ENCODE results near the gene MAPK7. TPM values are rescaled to one million over a fixed set of nuclear protein-coding genes. Genes with fewer than 3 reads are reported as not detected.

Gene MAPK7
- total and polyA plus RNA-seq, 9 of the 15 experiments (the other 6 are each of a cell fraction or from before 2014, with no cell fraction given), result 0.46 to 7.5 (median 2.5) TPM

DNA sequence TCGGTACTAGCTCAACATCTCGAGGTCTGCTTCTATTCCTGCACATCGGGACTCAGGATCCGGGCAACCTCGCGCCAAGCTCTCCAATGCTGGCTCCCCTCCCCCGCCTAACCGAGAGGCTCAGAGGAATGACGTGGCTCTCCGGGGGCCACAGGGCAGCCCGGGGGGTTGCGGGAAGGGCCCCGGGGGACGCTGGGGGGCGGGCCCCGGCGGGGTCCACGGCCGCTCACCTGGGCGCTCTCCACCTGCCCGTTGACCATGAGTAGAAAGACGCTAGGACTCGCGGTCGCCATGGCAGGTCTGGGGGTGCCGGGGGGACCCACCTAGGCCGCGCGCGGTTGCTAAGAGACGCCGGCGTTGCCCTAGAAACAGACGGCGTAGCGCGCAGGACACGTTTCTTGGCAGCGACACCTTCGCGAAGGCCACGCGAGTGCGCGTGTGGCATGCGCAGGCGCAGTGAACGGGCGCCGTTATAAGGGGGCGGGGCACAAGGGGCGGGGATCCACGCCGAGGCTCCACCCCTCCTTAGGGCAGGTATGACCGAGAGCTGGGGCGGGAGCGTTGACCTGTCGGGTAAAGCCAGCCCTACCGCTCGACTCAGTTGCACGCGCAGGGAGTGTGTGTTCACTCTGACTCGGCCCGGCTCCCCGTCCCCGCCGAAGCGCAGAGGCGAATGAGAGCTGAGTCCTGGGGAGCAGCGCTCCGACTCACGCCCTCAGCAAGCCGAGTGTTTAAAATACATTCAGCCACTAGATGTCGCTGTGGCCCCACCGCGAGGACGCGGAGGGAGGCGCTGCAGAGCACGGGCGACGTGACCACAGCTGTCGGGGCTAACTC, 15.8 kb upstream of the MAPK7 start, which contains the start of gene B9D1 (continued):
- TF ChIP-seq SREBF1 (IDR thresholded peaks at IDR 0.05; ENCODE audit: borderline replicate concordance, low read depth, low read length) (no peak), ZNF436 (CRISPR knock-in tag; IDR thresholded peaks at IDR 0.05) (no peak), MTA3 (IDR thresholded peaks at IDR 0.05; ENCODE audit: borderline replicate concordance) (peak; percentile 93; the same call in 1 of the 2 replicates), PTBP1 (IDR thresholded peaks at IDR 0.05; ENCODE audit: low read depth, low read length) (no peak), NCOA1 (IDR thresholded peaks at IDR 0.05; ENCODE audit: low read depth) (no peak), SP2 (IDR thresholded peaks at IDR 0.05; ENCODE audit: extremely low read depth, low read depth, low read length, poor library complexity, severe bottlenecking) (no peak), POLR2G (IDR thresholded peaks at IDR 0.05; ENCODE audit: low read depth, low read length) (peak; percentile 74), EWSR1 (IDR thresholded peaks at IDR 0.05; ENCODE audit: borderline replicate concordance, low read depth, partially characterized antibody) (no peak), NFXL1 (CRISPR knock-in tag; IDR thresholded peaks at IDR 0.05) (no peak), THAP12 (CRISPR knock-in tag; IDR thresholded peaks at IDR 0.05) (no peak), ZNF217 (CRISPR knock-in tag; IDR thresholded peaks at IDR 0.05) (no peak), PRMT5 (CRISPR knock-in tag; IDR thresholded peaks at IDR 0.05) (no peak), MCM5 (IDR thresholded peaks at IDR 0.05; ENCODE audit: low read depth) (no peak), XRCC5 (IDR thresholded peaks at IDR 0.05; ENCODE audit: low read depth, low read length) (peak; percentile 51; the same call in 1 of the 2 replicates), HMGN3 (IDR thresholded peaks at IDR 0.05; ENCODE audit: borderline replicate concordance, extremely low read depth, insufficient read length, low read depth, low read length) (peak; percentile 37), ZFPM2 (CRISPR knock-in tag; IDR thresholded peaks at IDR 0.05) (no peak), RBM34 (IDR thresholded peaks at IDR 0.05; ENCODE audit: borderline replicate concordance, insufficient read depth, low read length) (no peak), ZNF717 (CRISPR knock-in tag; IDR thresholded peaks at IDR 0.05) (no peak), ZNF584 (CRISPR knock-in tag; IDR thresholded peaks at IDR 0.05; ENCODE audit: low read depth) (no peak), PYGO2 (tag; IDR thresholded peaks at IDR 0.05) (no peak), ILF3 (IDR thresholded peaks at IDR 0.05; ENCODE audit: borderline replicate concordance) (no peak), ZKSCAN3 (CRISPR knock-in tag; IDR thresholded peaks at IDR 0.05) (no peak), HNRNPK (IDR thresholded peaks at IDR 0.05; ENCODE audit: low read depth, low read length, poor library complexity, severe bottlenecking) (no peak), SETDB1 (IDR thresholded peaks at IDR 0.05; ENCODE audit: low read length) (no peak)
- TF ChIP-seq, protein P1, sequence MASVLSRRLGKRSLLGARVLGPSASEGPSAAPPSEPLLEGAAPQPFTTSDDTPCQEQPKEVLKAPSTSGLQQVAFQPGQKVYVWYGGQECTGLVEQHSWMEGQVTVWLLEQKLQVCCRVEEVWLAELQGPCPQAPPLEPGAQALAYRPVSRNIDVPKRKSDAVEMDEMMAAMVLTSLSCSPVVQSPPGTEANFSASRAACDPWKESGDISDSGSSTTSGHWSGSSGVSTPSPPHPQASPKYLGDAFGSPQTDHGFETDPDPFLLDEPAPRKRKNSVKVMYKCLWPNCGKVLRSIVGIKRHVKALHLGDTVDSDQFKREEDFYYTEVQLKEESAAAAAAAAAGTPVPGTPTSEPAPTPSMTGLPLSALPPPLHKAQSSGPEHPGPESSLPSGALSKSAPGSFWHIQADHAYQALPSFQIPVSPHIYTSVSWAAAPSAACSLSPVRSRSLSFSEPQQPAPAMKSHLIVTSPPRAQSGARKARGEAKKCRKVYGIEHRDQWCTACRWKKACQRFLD (CRISPR knock-in tag; IDR thresholded peaks at IDR 0.05), result no peak

Data from K562 (cell line).